Endodermal cell (in vitro differentiated cells): ENCODE results near the gene ARGLU1. TPM values are rescaled to one million over a fixed set of nuclear protein-coding genes. Genes with fewer than 3 reads are reported as not detected.
A peak's percentile ranks its signal among the peaks of the same experiment; 100 is the strongest.

Source experiments
- DNase-seq: peaks from one replicate; pipeline ENCODE4 v3.0.0-alpha.2; 2017
- H3K27ac ChIP-seq: 2 replicates; pipeline ENCODE4 v1.5.1; 2013; ENCODE audit warnings: mild to moderate bottlenecking, low read depth, low read length, moderate library complexity
- H3K27me3 ChIP-seq: 2 replicates; pipeline ENCODE4 v1.6.1; 2013; ENCODE audit warnings: mild to moderate bottlenecking, low read length, moderate library complexity; ENCODE audit not compliant: insufficient read depth, control insufficient read depth, poor library complexity, severe bottlenecking
- H3K36me3 ChIP-seq: 2 replicates; pipeline ENCODE4 v1.7.0; 2013; ENCODE audit warnings: mild to moderate bottlenecking, low read length, moderate library complexity; ENCODE audit not compliant: control insufficient read depth, insufficient read depth
- H3K4me1 ChIP-seq: one replicate; pipeline ENCODE4 v1.7.0; 2013; ENCODE audit warnings: low read length; ENCODE audit not compliant: control insufficient read depth, insufficient read depth
- H3K4me3 ChIP-seq: 2 replicates; pipeline ENCODE4 v1.5.1; 2013; ENCODE audit warnings: mild to moderate bottlenecking, low read length, moderate library complexity
- H3K9ac ChIP-seq: 2 replicates; pipeline ENCODE4 v1.6.1; 2013; ENCODE audit warnings: mild to moderate bottlenecking, low read length, moderate library complexity; ENCODE audit not compliant: poor library complexity, severe bottlenecking; ENCODE audit errors: extremely low read depth
- H3K9me3 ChIP-seq: 2 replicates; pipeline ENCODE4 v1.6.1; 2013; ENCODE audit warnings: mild to moderate bottlenecking, low read length, moderate library complexity; ENCODE audit not compliant: control insufficient read depth
- H3K27ac Mint-ChIP-seq: 2 replicates; pipeline ENCODE4 v1.8.0; 2020; ENCODE audit warnings: mixed read lengths
- H3K27me3 Mint-ChIP-seq: 2 replicates; pipeline ENCODE4 v1.8.0; 2021; ENCODE audit warnings: mild to moderate bottlenecking, mixed read lengths; ENCODE audit not compliant: insufficient read depth
- H3K36me3 Mint-ChIP-seq: 2 replicates; pipeline ENCODE4 v1.8.0; 2020; ENCODE audit warnings: low read depth, mixed read lengths
- H3K4me1 Mint-ChIP-seq: 2 replicates; pipeline ENCODE4 v1.8.0; 2020; ENCODE audit warnings: mixed read lengths
- H3K4me3 Mint-ChIP-seq: 2 replicates; pipeline ENCODE4 v1.8.0; 2020; ENCODE audit warnings: mild to moderate bottlenecking, moderate library complexity, mixed read lengths
- H3K9me3 Mint-ChIP-seq: 2 replicates; pipeline ENCODE4 v1.8.0; 2020; ENCODE audit warnings: mild to moderate bottlenecking, mixed read lengths
- CTCF ChIP-seq: fragments of 200-600 bp; sonication (generic); conservative IDR thresholded peaks from 2 replicates; pipeline ENCODE4 v1.5.0; 2021; ENCODE audit warnings: antibody characterized with exemption, mild to moderate bottlenecking
- WGBS, 2 experiments: methylation state at CpG; one replicate each; pipeline versions ENCODE4 v1.1.5 to v1.1.7; 2013; ENCODE audit warnings: missing lambda C conversion rate in 2 of 2, mixed read lengths in 1 of 2; ENCODE audit not compliant: insufficient coverage in 1 of 2, insufficient read length in 1 of 2; 5-methylcytosine and 5-hydroxymethylcytosine counted together
- total RNA-seq, 2 donors: library from RNA; stranded (reverse); fragmentation: NEBNext Ultra II Directional in 1 of 2; extraction: Animal tissue kit (Norgen Biotek cat#: 25700) in 1 of 2; gene quantifications; 2 replicates in 1 of 2; 3 replicates in 1 of 2; pipeline ENCODE4 v1.2.1, GENCODE V29; 2021

The ARGLU1 gene
- total RNA-seq, 2 donors from 2014 or later = 80.6 to 101 TPM

DNA sequence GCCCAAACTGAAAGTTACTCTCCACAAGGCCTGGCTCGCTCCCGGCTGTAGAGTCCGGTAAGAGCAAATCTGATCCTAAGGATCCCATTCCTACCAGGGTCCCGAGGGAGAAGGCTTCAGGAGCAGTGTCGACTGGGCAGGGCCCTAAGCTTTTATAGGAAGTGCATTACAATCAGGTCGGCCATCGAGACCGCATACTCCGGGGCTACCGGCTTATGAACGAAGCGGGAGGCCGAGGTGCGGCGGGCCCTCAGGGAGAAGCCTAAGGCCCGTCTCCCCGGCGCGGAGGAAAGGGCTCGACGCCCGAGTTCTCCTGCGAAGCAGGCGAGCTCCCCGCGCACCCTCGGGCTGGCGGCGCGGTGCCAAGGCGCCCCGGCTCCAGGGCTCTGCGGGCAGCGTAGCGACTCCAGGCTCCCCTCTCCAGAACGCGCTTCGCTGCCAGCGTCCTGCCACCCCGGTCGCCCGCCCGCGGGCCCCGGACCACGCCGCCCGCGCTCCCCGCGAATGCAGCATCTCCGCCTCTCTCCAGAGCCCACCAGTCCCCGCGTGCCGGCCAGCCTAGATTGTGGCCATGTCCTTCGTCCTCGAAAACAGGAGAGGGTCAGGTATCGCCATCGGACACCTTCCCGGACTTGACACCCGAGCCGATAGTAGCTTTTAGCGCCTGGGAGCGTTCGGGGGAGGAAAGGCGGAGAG, 33.8 kb downstream of the ARGLU1 start:
- Mint-ChIP-seq H3K27me3 (peaks cover 54% of the 10 kb centered on the region), H3K4me1 (peaks cover 42% of the 10 kb centered on the region), H3K27ac (no peak overlapping the region), H3K9me3 (no peaks in the 10 kb centered on the region), H3K4me3 (peak overlapping the region; percentile 62), H3K36me3 (no peaks in the 10 kb centered on the region)
- peak overlapping the region; percentile 15 for H3K9ac ChIP-seq
- 0% methylated on average over 14 to 66 of the region's 66 CpGs for WGBS, 2 experiments
- peak; percentile 79 for DNase-seq
- no peak for TF ChIP-seq CTCF
- H3K4me3 ChIP-seq = peak overlapping the region; percentile 77
- peak overlapping the region; percentile 54 for H3K27ac ChIP-seq
- no peaks in the 10 kb centered on the region for H3K9me3 ChIP-seq
- H3K27me3 ChIP-seq = peaks cover 52% of the 10 kb centered on the region
- H3K36me3 ChIP-seq = no peaks in the 10 kb centered on the region
- H3K4me1 ChIP-seq = peaks cover 28% of the 10 kb centered on the region

DNA sequence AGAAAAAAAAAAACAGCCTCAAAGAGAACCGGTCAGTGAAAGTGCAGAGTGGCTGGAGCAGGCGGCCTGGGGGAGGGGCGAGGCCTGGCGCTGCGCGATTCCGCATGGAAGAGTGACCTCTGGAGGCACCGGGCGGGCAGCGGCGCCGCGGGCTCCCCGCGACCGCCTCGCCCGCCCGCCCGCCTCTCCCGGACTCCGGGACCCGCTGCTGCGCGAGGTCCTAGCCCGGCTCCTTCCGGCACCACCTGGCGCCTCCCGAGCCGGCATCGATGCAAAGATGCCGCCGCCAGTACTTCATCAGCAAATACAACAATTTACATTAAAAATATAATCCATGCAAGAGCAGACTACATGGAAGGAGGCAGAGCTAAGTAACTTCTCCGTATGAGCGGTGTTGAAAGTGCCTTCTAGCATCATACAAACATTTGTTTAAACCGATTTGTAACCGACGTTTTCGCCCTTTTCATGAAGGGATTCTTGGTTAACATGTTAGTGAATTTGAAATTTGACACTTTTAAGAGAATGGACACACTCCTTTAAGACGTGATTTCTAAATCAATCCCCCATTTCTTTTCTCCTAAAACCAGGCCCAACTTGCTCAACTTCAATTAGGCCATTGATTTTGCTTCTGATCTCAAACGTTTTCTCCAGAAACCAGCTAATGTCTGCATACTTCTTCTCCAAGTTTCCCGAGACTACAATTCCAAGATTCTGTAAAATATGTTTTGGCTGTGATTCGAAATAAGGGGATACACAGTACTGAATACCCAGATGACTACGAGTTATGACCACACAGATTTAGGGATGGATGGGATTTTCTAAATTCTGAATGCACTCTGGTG, 34.6 kb downstream of the ARGLU1 start:
- H3K9me3 ChIP-seq = no peaks in the 10 kb centered on the region
- H3K4me1 ChIP-seq = peaks cover 34% of the 10 kb centered on the region
- H3K9ac ChIP-seq = peak overlapping the region; percentile 15
- H3K27me3 Mint-ChIP-seq = peaks cover 55% of the 10 kb centered on the region
- H3K27me3 ChIP-seq = peaks cover 52% of the 10 kb centered on the region
- peak overlapping the region; percentile 77 for H3K4me3 ChIP-seq
- WGBS, 2 experiments = 2 to 8% methylated on average over 6 to 44 of the region's 44 CpGs
- peak; percentile 88 for TF ChIP-seq CTCF
- peak; percentile 93 for DNase-seq
- H3K36me3 Mint-ChIP-seq = no peaks in the 10 kb centered on the region
- no peaks in the 10 kb centered on the region for H3K36me3 ChIP-seq
- H3K27ac Mint-ChIP-seq = no peak overlapping the region
- H3K4me1 Mint-ChIP-seq = peaks cover 49% of the 10 kb centered on the region
- H3K9me3 Mint-ChIP-seq = no peaks in the 10 kb centered on the region
- H3K27ac ChIP-seq = peak overlapping the region; percentile 89
- peak overlapping the region; percentile 62 for H3K4me3 Mint-ChIP-seq

DNA sequence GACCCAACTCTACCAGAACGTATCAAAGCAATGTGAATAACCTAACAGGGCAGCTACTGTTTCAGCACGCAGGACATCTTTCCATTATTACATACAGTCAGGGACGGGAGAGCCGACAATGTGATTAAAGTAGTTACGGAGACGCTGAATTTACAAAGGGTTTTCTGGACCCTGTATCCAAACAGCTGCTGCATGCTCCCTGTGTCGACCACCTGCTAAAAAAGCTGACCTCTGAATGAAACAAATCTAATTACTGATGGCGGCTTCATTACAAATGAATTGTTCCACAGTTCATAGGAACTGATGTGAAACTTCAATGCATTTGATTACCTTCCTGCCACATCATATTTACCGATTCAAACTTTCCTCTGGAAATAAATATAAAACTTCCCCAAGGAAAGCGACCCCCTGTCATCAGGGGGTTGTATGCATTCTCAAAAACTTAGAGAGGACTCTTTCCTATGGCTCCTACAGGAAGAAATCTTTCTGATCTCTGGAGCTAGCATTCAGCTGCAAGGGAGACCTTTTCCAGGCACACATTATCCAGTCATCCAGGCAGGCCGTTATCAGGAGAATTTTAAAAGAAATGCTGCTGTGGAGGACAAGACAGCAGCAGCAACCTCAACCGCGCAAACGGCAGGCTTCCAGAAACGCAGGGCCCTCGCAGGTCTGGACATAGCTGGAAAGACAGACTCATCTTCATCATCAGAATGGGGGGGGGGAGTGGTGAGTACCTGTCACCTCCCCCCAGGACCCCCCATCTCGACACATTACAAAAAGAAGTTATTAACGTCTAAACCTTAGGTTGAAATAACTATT, 35.6 kb downstream of the ARGLU1 start:
- no peak for TF ChIP-seq CTCF
- Histone ChIP-seq H3K36me3 (no peaks in the 10 kb centered on the region), H3K27me3 (peaks cover 52% of the 10 kb centered on the region), H3K4me3 (peak overlapping the region; percentile 74), H3K9me3 (no peaks in the 10 kb centered on the region), H3K27ac (peak overlapping the region; percentile 89), H3K4me1 (peaks cover 42% of the 10 kb centered on the region), H3K9ac (no peak overlapping the region)
- Mint-ChIP-seq H3K9me3 (no peaks in the 10 kb centered on the region), H3K27me3 (peaks cover 63% of the 10 kb centered on the region), H3K36me3 (no peaks in the 10 kb centered on the region), H3K4me3 (peak overlapping the region; percentile 62), H3K27ac (no peak overlapping the region), H3K4me1 (peaks cover 59% of the 10 kb centered on the region)
- peak; percentile 68 for DNase-seq
- 25 to 31% methylated on average over 10 to 18 of the region's 18 CpGs for WGBS, 2 experiments
